Measurements from ENCODE around the gene MAGI2. TPM values are rescaled to one million over a fixed set of nuclear protein-coding genes. Genes with fewer than 3 reads are reported as not detected.

MAGI2 gene
- total RNA-seq, 1 donor from 2014 or later = 10.7 TPM

- no peaks in the 10 kb centered on the region for H3K9me3 Mint-ChIP-seq (ENCODE audit: unreplicated experiment)
- no peak overlapping the region for H3K4me3 Mint-ChIP-seq (ENCODE audit: unreplicated experiment)
- no peaks in the 10 kb centered on the region for H3K36me3 Mint-ChIP-seq (ENCODE audit: unreplicated experiment)
- DNase-seq (ENCODE audit: extremely low spot score, unreplicated experiment) = no peak
- no peak overlapping the region for H3K27ac Mint-ChIP-seq (ENCODE audit: unreplicated experiment)
- H3K27me3 Mint-ChIP-seq (ENCODE audit: unreplicated experiment) = no peaks in the 10 kb centered on the region
- peaks cover 24% of the 10 kb centered on the region for H3K4me1 Mint-ChIP-seq (ENCODE audit: unreplicated experiment)
- no peak for TF ChIP-seq CTCF (IDR thresholded peaks at IDR 0.05)
Observed at GRCh38 chr7:79291498-79291865, 162.0 kb downstream of the MAGI2 start.

- no peaks in the 10 kb centered on the region for H3K36me3 Mint-ChIP-seq (ENCODE audit: unreplicated experiment)
- H3K27ac Mint-ChIP-seq (ENCODE audit: unreplicated experiment) = no peak overlapping the region
- H3K9me3 Mint-ChIP-seq (ENCODE audit: unreplicated experiment) = no peaks in the 10 kb centered on the region
- H3K4me1 Mint-ChIP-seq (ENCODE audit: unreplicated experiment) = peaks cover 24% of the 10 kb centered on the region
- H3K4me3 Mint-ChIP-seq (ENCODE audit: unreplicated experiment) = no peak overlapping the region
- DNase-seq (ENCODE audit: extremely low spot score, unreplicated experiment) = no peak
- H3K27me3 Mint-ChIP-seq (ENCODE audit: unreplicated experiment) = no peaks in the 10 kb centered on the region
- TF ChIP-seq CTCF (IDR thresholded peaks at IDR 0.05) = no peak
Observed at GRCh38 chr7:79290841-79291497, 162.5 kb downstream of the MAGI2 start.

GRCh38 chr7:79290398-79290797 is 163.1 kb downstream of the MAGI2 start:
- Mint-ChIP-seq H3K36me3 (ENCODE audit: unreplicated experiment) (no peaks in the 10 kb centered on the region), H3K4me1 (ENCODE audit: unreplicated experiment) (peaks cover 24% of the 10 kb centered on the region), H3K9me3 (ENCODE audit: unreplicated experiment) (no peaks in the 10 kb centered on the region), H3K27ac (ENCODE audit: unreplicated experiment) (no peak overlapping the region), H3K27me3 (ENCODE audit: unreplicated experiment) (no peaks in the 10 kb centered on the region), H3K4me3 (ENCODE audit: unreplicated experiment) (no peak overlapping the region)
- no peak for TF ChIP-seq CTCF (IDR thresholded peaks at IDR 0.05)
- DNase-seq (ENCODE audit: extremely low spot score, unreplicated experiment) = no peak

- DNase-seq (ENCODE audit: extremely low spot score, unreplicated experiment) = no peak
- no peaks in the 10 kb centered on the region for H3K9me3 Mint-ChIP-seq (ENCODE audit: unreplicated experiment)
- no peak for TF ChIP-seq CTCF (IDR thresholded peaks at IDR 0.05)
- no peak overlapping the region for H3K4me3 Mint-ChIP-seq (ENCODE audit: unreplicated experiment)
- no peaks in the 10 kb centered on the region for H3K27me3 Mint-ChIP-seq (ENCODE audit: unreplicated experiment)
- peaks cover 23% of the 10 kb centered on the region for H3K4me1 Mint-ChIP-seq (ENCODE audit: unreplicated experiment)
- no peak overlapping the region for H3K27ac Mint-ChIP-seq (ENCODE audit: unreplicated experiment)
- H3K36me3 Mint-ChIP-seq (ENCODE audit: unreplicated experiment) = no peaks in the 10 kb centered on the region
Observed at GRCh38 chr7:79288655-79289054, 164.8 kb downstream of the MAGI2 start.

- no peak overlapping the region for H3K27ac Mint-ChIP-seq (ENCODE audit: unreplicated experiment)
- peaks cover 26% of the 10 kb centered on the region for H3K4me1 Mint-ChIP-seq (ENCODE audit: unreplicated experiment)
- H3K9me3 Mint-ChIP-seq (ENCODE audit: unreplicated experiment) = no peaks in the 10 kb centered on the region
- no peaks in the 10 kb centered on the region for H3K27me3 Mint-ChIP-seq (ENCODE audit: unreplicated experiment)
- no peaks in the 10 kb centered on the region for H3K36me3 Mint-ChIP-seq (ENCODE audit: unreplicated experiment)
- no peak overlapping the region for H3K4me3 Mint-ChIP-seq (ENCODE audit: unreplicated experiment)
- DNase-seq (ENCODE audit: extremely low spot score, unreplicated experiment) = no peak
- no peak for TF ChIP-seq CTCF (IDR thresholded peaks at IDR 0.05)
Observed at GRCh38 chr7:79287981-79288380, 165.5 kb downstream of the MAGI2 start.

All from osteocyte (in vitro differentiated cells).